ENCODE results near the gene SERF2.
A peak's percentile ranks its signal among the peaks of the same experiment; 100 is the strongest.
"Not testable (repeated sequence)": the region's sequence is repeated elsewhere in the genome, so short reads cannot be mapped to it uniquely, and the experiment has no call there.

The SERF2 gene

DNA sequence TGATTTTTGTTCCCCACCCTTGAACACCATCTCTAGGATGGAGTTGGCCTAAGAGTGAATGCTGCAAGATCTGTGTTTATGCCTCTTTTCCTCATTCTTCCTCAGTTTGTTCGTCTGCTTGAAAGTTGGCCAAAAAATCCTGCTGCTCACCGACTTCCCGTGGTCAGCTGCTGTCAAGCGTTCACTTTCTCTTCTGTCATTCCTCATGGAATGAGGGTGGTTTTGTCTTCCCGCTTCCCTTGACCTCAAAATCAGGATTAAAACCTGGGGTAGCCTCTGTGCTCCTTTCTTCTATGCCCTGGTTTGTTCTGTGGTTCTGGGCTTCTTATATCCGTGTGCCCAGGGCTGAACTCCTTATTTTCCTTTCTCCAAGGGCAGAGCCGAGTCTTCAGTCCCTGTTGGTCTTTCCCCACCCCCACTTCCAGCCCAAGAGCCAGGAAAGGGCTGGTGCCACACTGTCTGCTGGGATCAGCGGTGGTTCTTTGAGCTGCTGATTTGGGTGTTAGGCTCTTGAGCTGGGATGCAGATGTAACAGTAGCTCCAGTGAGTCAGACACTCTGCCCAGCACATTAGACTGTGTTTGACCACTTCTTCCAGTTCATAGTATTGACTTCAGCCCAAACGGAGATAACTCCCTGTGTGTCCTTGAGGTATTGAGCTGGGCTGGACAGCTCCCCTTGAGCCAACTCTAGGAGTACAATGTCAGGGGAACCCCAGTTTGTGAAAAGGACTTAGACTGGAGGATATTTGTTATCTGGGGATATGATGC lies 2.3 kb downstream of the SERF2 start:
- DNase-seq (ENCODE audit: low read depth) = no peak

DNA sequence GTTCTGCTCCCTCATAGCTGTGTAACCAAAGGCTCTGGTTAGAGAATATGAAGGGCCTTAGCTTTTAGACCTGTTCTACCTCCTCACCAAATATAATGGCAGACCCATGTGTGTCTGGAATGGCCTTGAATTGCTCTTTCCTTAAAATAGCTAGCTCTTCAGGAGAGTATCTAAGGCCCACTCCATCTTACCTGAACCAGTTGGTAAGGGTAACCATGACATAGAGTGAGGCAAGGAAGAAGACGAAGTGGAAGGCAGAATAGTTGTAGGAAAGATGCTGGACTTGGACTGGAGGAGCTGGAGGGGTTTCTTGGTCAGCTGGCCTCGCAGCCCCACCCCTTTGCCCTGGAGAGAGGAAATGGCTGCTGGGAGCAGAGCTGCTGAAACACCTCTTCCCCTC lies 3.1 kb downstream of the SERF2 start:
- DNase-seq (ENCODE audit: low read depth) = no peak

DNA sequence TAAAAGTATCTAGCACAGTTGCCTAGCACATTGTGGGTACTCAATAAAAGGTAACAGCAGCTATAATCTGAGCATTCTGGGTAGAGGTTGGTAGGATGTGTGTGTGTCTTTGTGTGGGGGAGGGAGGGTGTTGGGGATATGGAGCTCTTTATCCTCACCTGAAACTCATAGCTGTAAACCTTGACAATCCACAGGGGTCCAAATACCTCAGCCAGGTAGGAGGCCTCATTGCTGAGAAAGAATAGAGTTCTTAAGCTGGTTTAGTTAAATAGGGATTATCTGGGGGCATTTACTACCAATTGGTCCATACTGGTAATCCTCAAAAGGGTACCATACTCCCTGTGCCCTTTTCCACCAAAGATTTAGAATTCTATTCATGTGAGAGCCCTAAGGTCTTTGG lies 3.9 kb downstream of the SERF2 start:
- no peak for DNase-seq (ENCODE audit: low read depth)

- DNase-seq (ENCODE audit: low read depth) = no peak
Observed at GRCh38 chr15:43796566-43796965, 4.4 kb downstream of the SERF2 start.

DNA sequence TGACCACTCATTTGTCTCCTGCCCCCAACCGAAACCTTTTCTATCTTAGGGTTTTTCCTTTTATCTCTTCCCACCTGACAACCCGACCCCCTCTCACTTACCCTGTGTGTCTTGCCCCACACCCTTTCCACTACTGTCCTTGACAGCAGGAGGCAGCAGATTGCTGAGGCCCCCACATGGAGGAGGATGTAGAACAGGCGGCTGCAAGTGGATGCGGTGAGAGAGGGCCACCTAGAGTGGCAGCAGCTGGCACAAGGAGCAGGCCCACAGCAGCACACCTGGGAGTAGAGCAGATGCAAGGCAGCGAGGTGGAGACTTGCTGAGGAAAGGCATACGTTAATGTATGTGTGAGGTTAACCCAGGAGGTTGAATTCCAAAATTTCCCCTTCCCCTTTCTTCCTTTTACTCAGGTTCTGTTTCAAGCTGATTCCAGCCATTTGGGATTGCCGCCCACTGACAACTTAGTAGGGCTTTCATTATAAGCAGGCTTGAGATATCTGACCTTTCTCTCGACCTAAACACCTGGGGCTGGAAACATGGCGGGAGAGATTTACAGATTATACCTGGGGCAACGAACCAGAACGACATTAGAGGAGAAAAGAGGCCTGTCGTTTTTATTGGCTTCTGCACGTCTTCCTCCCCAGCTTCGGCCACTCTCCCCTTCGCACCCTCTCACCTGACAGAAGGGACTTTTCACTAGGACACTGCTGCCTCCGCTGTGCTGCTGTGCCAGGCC lies 7.3 kb downstream of the SERF2 start:
- no peak for DNase-seq (ENCODE audit: low read depth)

GRCh38 chr15:43799945-43800285 lies 7.8 kb downstream of the SERF2 start, which contains the start of gene SERINC4:
SERINC4 (minus strand) TSS chr15:43800220; CDS start chr15:43799986, 234 bp downstream.
- no peak for DNase-seq (ENCODE audit: low read depth)

- DNase-seq (ENCODE audit: low read depth) = peak; percentile 87
Observed at GRCh38 chr15:43800286-43801141, 8.4 kb downstream of the SERF2 start, which contains the start of gene HYPK. HYPK (plus strand) TSS chr15:43800599; CDS start chr15:43800623, 24 bp downstream.

DNA sequence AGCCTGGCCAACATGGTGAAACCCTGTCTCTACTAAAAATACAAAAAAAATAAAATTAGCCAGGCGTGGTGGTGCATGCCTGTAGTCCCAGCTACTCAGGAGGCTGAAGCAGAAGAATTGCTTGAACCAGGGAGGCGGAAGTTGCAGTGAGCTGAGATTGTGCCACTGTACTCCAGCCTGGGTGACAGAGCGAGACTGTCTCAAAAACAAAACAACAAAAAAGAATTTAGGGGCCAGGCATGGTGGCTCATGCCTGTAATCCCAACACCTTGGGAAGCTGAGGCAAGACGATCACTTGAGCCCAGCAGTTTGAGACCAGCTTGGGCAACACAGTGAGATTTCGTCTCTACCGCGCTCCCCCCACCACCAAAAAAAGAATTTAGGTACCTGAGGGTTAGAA lies 10.6 kb downstream of the SERF2 start:
- not testable (repeated sequence) for DNase-seq (ENCODE audit: low read depth)

- no peak for DNase-seq (ENCODE audit: low read depth)
Observed at GRCh38 chr15:43808435-43808950, 16.4 kb downstream of the SERF2 start.

- DNase-seq (ENCODE audit: low read depth) = no peak
Observed at GRCh38 chr15:43808960-43809678, 17.0 kb downstream of the SERF2 start.

GRCh38 chr15:43815064-43815463 lies 22.9 kb downstream of the SERF2 start:
- DNase-seq (ENCODE audit: low read depth) = not testable (repeated sequence)

DNA sequence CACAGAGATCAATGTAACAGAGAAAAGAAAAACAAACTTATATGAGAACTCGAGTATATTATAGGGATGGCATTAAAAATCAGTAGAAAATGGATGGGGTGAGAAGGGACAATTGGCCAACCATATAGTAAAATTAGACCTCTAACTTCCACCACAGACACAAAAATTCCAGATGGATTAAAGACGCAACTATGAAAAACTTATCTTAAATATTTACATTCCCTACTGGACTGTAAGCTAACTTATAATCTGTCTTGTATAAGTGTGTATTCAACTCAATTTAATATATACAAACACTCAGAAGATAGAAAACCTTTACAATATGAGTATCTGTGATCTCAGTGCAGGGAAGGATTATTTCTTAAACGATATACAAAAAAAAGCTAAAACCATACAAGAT lies 29.4 kb downstream of the SERF2 start:
- no peak for DNase-seq (ENCODE audit: low read depth)

- peak; percentile 88 for DNase-seq (ENCODE audit: low read depth)
Observed at GRCh38 chr15:43824302-43825246, 32.5 kb downstream of the SERF2 start, which contains the start of gene MFAP1. MFAP1 (minus strand) TSS chr15:43824690; CDS start chr15:43824569, 121 bp downstream.

DNA sequence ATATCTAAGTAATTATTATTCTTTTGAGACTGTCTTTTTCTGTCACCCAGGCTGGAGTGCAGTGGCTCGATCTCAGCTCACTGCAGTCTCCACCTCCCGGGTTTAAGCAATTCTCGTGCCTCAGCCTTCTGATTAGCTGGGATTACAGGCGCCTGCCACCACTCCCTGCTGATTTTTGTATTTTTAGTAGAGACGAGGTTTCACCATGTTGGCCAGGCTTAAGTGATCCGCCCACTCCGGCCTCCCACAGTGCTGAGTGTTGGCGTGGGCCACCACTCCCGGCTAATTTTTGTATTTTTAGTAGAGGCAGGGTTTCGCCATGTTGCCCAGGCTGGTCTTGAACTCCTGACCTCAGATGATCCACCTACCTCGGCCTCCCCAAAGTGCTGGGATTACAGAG lies 33.2 kb downstream of the SERF2 start:
- not testable (repeated sequence) for DNase-seq (ENCODE audit: low read depth)

GRCh38 chr15:43826029-43826507 lies 33.9 kb downstream of the SERF2 start:
- DNase-seq (ENCODE audit: low read depth) = no peak

- peak; percentile 75 for DNase-seq (ENCODE audit: low read depth)
Observed at GRCh38 chr15:43826508-43827341, 34.6 kb downstream of the SERF2 start, which contains the start of gene WDR76. WDR76 (plus strand) TSS chr15:43827002; CDS start chr15:43827033, 31 bp downstream.

- DNase-seq (ENCODE audit: low read depth) = peak; percentile 26
Observed at GRCh38 chr15:43828061-43828657, 36.0 kb downstream of the SERF2 start.

DNA sequence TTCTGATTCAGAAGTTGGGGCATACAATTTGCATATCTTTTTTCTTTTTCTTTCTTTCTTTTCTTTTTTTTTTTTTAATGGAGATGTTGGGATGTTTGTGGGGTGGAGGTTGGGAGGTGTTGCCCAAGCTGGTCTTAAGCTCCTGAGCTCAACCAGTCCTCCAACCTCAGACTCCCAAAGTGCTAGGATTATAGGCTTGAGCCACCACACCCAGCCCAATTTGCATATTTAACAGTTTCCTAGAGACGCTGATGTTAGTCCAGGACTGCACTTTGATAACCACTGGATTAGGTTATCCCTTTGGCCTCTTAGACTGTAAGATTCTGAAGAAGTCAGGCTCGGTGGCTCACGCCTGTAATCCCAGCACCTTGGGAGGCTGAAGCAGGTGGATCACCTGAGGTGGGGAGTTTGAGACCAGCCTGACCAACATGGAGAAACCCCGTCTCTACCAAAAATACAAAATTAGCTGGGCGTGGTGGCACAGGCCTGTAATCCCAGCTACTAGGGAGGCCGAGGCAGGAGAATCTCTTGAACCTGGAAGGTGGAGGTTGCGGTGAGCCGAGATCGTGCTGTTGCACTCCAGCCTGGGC lies 37.9 kb downstream of the SERF2 start:
- not testable (repeated sequence) for DNase-seq (ENCODE audit: low read depth)
